PC-3 (cell line): ENCODE data around the gene TSPAN2.

ENCODE experiments used
- EZH2 ChIP-seq: fragments of 300-600 bp; sonication (generic); IDR thresholded peaks from one replicate; pipeline ENCODE4 v1.6.1; 2017; ENCODE audit warnings: antibody characterized with exemption, mild to moderate bottlenecking, low read length; ENCODE audit not compliant: unreplicated experiment
- EZH2phosphoT487 ChIP-seq: fragments of 300-600 bp; sonication (generic); IDR thresholded peaks from 2 replicates; pipeline ENCODE4 v1.6.1; 2018; ENCODE audit warnings: mild to moderate bottlenecking, antibody characterized with exemption, low read length, borderline replicate concordance
- TF ChIP-seq, protein P1 (sequence below): fragments of 300-600 bp; sonication (generic); conservative IDR thresholded peaks from 2 replicates; pipeline ENCODE4 v1.5.1; 2017; ENCODE audit warnings: antibody characterized with exemption, low read depth, mild to moderate bottlenecking, low read length

DNA sequence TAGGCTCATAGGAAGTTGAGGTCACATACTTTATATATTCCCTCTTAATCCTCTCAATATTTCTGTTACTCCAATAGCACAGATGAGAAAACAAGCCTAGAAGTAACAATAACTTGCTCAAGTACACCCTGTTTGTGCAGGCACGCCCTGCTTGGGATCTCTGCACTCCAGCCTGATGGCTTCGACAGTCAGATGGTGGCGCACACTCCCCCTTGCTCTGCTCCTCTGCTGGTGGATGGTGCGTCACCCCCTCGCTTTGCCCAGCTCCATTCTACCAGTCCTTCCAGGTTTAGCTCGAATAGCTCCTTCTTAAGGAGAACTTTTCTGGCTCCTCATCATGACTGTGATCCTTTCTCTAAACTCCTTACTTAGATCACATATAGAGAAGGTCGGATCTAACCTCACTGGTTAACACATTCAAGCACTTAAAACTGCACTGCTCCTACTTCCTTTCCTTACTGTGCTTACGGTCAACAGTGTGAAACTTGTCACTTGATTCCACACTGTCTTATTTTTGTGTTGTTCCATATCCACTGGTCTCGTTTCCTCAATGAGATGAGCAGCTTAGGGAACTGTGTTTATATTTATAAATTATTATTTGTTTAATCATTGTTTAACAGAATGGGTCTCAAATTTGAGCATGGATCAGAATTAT is 3.0 kb downstream of the TSPAN2 start:
- TF ChIP-seq, protein P1, sequence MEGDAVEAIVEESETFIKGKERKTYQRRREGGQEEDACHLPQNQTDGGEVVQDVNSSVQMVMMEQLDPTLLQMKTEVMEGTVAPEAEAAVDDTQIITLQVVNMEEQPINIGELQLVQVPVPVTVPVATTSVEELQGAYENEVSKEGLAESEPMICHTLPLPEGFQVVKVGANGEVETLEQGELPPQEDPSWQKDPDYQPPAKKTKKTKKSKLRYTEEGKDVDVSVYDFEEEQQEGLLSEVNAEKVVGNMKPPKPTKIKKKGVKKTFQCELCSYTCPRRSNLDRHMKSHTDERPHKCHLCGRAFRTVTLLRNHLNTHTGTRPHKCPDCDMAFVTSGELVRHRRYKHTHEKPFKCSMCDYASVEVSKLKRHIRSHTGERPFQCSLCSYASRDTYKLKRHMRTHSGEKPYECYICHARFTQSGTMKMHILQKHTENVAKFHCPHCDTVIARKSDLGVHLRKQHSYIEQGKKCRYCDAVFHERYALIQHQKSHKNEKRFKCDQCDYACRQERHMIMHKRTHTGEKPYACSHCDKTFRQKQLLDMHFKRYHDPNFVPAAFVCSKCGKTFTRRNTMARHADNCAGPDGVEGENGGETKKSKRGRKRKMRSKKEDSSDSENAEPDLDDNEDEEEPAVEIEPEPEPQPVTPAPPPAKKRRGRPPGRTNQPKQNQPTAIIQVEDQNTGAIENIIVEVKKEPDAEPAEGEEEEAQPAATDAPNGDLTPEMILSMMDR: no peak
- TF ChIP-seq EZH2 (no peak), EZH2phosphoT487 (no peak)
